ENCODE results near the gene TRAF3IP1. TPM values are rescaled to one million over a fixed set of nuclear protein-coding genes. Genes with fewer than 3 reads are reported as not detected.

Gene TRAF3IP1
- total and polyA plus RNA-seq, 2 of the 13 experiments (the other 11 are each of a cell fraction or from before 2014, with no cell fraction given), result 4.1 to 12.9 TPM

DNA sequence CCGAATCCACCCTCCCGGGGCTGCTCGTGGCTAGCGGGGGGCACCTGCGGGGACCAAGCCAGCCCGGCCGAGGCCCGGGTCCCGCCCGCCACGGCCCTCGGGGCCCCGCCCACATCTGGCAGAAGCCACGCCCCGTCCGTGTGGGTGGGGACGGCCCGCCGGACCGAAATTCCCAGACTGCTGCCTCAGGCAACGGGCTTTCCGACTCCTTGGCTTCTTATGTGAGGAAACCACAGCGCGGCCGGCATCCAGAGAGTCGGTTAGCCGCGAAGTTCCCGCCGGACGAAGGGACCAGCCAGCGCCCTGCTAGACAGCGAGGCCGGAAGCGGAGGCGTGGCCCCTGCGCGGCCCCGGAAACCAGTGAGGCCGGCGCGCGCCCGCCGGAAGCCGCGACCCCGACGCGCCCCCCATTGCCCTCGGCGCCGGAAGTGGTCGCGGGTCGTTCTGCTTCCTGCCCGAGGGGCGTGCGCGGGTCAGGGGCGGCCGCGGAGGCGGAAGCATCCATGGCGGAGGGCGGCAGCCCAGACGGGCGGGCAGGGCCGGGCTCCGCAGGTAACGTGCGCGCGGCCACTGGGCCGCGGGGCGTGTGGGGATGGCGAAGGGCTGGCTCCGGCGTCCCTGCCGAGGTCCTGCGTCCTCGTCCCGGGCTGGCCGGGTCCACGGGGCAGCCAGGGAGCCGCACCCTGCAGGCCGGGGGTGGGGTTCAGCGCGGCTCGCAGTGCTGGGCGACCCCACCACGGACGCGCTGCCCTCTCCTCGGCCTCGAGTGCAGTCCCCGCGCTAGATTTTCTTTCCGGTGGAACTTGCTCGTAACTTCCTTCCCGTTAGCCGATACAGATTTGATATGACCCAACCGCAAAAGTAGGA, 106.5 kb downstream of the TRAF3IP1 start, which contains the start of gene ASB1 (continued):
- TF ChIP-seq AGO1 (IDR thresholded peaks at IDR 0.05; ENCODE audit: low read depth, low read length, poor library complexity, severe bottlenecking), result no peak
- no peak for TF ChIP-seq ZSCAN20 (CRISPR knock-in tag; IDR thresholded peaks at IDR 0.05; ENCODE audit: borderline replicate concordance)
- no peak for TF ChIP-seq EHMT2 (IDR thresholded peaks at IDR 0.05; ENCODE audit: borderline replicate concordance, low read depth, low read length)
- TF ChIP-seq, protein P1, sequence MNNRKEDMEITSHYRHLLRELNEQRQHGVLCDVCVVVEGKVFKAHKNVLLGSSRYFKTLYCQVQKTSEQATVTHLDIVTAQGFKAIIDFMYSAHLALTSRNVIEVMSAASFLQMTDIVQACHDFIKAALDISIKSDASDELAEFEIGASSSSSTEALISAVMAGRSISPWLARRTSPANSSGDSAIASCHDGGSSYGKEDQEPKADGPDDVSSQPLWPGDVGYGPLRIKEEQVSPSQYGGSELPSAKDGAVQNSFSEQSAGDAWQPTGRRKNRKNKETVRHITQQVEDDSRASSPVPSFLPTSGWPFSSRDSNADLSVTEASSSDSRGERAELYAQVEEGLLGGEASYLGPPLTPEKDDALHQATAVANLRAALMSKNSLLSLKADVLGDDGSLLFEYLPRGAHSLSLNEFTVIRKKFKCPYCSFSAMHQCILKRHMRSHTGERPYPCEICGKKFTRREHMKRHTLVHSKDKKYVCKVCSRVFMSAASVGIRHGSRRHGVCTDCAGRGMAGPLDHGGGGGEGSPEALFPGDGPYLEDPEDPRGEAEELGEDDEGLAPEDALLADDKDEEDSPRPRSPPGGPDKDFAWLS (CRISPR knock-in tag; IDR thresholded peaks at IDR 0.05; ENCODE audit: borderline replicate concordance), result peak; percentile 43; the same call in 1 of the 2 replicates
- TF ChIP-seq SRF (IDR thresholded peaks at IDR 0.05; ENCODE audit: low read depth, low read length), result no peak
- TF ChIP-seq WIZ (CRISPR knock-in tag; IDR thresholded peaks at IDR 0.05), result no peak
- TF ChIP-seq FOXA3 (CRISPR knock-in tag; IDR thresholded peaks at IDR 0.05), result peak; percentile 21; the same call in 1 of the 2 replicates
- TF ChIP-seq, protein P2, sequence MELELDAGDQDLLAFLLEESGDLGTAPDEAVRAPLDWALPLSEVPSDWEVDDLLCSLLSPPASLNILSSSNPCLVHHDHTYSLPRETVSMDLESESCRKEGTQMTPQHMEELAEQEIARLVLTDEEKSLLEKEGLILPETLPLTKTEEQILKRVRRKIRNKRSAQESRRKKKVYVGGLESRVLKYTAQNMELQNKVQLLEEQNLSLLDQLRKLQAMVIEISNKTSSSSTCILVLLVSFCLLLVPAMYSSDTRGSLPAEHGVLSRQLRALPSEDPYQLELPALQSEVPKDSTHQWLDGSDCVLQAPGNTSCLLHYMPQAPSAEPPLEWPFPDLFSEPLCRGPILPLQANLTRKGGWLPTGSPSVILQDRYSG (CRISPR knock-in tag; IDR thresholded peaks at IDR 0.05), result peak; percentile 56; the same call in 1 of the 2 replicates
- TF ChIP-seq ZMYM4 (CRISPR knock-in tag; IDR thresholded peaks at IDR 0.05), result peak; percentile 72
- no peak; the same call in 1 of the 2 replicates for TF ChIP-seq ZNF446 (CRISPR knock-in tag; IDR thresholded peaks at IDR 0.05)
- no peak for TF ChIP-seq ZNF24 (IDR thresholded peaks at IDR 0.05)
- TF ChIP-seq NCOA2 (CRISPR knock-in tag; IDR thresholded peaks at IDR 0.05), result no peak; the same call in 1 of the 2 replicates
- no peak for TF ChIP-seq ZNF264 (CRISPR knock-in tag; IDR thresholded peaks at IDR 0.05)
- TF ChIP-seq ZSCAN22 (CRISPR knock-in tag; IDR thresholded peaks at IDR 0.05), result peak; percentile 67; the same call in 1 of the 2 replicates
- TF ChIP-seq NFIB (CRISPR knock-in tag; IDR thresholded peaks at IDR 0.05; ENCODE audit: borderline replicate concordance), result no peak
- TF ChIP-seq KDM6A (CRISPR knock-in tag; IDR thresholded peaks at IDR 0.05; ENCODE audit: low read depth), result 0 out of 2 replicates have a peak, but pooled peaks have one; percentile 19
- no peak for TF ChIP-seq MAFG (CRISPR knock-in tag; IDR thresholded peaks at IDR 0.05)
- TF ChIP-seq ZNF670 (CRISPR knock-in tag; IDR thresholded peaks at IDR 0.05; ENCODE audit: borderline replicate concordance), result 0 out of 2 replicates have a peak, but pooled peaks have one; percentile 76
- TF ChIP-seq ZNF550 (CRISPR knock-in tag; IDR thresholded peaks at IDR 0.05; ENCODE audit: borderline replicate concordance), result no peak
- TF ChIP-seq ZIK1 (CRISPR knock-in tag; IDR thresholded peaks at IDR 0.05; ENCODE audit: borderline replicate concordance, low read depth), result peak; percentile 70
- TF ChIP-seq NCOA1 (CRISPR knock-in tag; IDR thresholded peaks at IDR 0.05), result no peak; the same call in 1 of the 2 replicates
- TF ChIP-seq MXI1 (IDR thresholded peaks at IDR 0.05; ENCODE audit: borderline replicate concordance, low read depth, low read length), result peak; percentile 66; the same call in 2 of the 3 replicates
- TF ChIP-seq, protein P3, sequence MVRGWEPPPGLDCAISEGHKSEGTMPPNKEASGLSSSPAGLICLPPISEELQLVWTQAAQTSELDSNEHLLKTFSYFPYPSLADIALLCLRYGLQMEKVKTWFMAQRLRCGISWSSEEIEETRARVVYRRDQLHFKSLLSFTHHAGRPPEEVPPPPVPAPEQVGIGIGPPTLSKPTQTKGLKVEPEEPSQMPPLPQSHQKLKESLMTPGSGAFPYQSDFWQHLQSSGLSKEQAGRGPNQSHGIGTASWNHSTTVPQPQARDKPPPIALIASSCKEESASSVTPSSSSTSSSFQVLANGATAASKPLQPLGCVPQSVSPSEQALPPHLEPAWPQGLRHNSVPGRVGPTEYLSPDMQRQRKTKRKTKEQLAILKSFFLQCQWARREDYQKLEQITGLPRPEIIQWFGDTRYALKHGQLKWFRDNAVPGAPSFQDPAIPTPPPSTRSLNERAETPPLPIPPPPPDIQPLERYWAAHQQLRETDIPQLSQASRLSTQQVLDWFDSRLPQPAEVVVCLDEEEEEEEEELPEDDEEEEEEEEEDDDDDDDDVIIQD (CRISPR knock-in tag; IDR thresholded peaks at IDR 0.05; ENCODE audit: low read depth), result no peak
- TF ChIP-seq PHF20 (CRISPR knock-in tag; IDR thresholded peaks at IDR 0.05), result peak; percentile 91
- TF ChIP-seq, protein P4, sequence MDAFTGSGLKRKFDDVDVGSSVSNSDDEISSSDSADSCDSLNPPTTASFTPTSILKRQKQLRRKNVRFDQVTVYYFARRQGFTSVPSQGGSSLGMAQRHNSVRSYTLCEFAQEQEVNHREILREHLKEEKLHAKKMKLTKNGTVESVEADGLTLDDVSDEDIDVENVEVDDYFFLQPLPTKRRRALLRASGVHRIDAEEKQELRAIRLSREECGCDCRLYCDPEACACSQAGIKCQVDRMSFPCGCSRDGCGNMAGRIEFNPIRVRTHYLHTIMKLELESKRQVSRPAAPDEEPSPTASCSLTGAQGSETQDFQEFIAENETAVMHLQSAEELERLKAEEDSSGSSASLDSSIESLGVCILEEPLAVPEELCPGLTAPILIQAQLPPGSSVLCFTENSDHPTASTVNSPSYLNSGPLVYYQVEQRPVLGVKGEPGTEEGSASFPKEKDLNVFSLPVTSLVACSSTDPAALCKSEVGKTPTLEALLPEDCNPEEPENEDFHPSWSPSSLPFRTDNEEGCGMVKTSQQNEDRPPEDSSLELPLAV (CRISPR knock-in tag; conservative IDR thresholded peaks at IDR 0.05; ENCODE audit: low read depth), result no peak; the same call in 1 of the 2 replicates
